ENCODE data around the gene TUBA3C.

GRCh38 chr13:19156013-19156825, 25.4 kb downstream of the TUBA3C start:
- TF ChIP-seq POLR2A (IDR thresholded peaks at IDR 0.05; ENCODE audit: low read depth, low read length) (no peak), POLR2AphosphoS5 (IDR thresholded peaks at IDR 0.05; ENCODE audit: low read depth, low read length) (no peak), SPI1 (IDR thresholded peaks at IDR 0.05; ENCODE audit: low read depth, low read length) (no peak), TAF1 (IDR thresholded peaks at IDR 0.05; ENCODE audit: low read depth, low read length) (no peak), PAX5 (IDR thresholded peaks at IDR 0.05; ENCODE audit: insufficient read depth, low read length, severe bottlenecking) (no peak), POU2F2 (IDR thresholded peaks at IDR 0.05; ENCODE audit: low read depth, low read length) (no peak)
